ENCODE results near the gene METRNL. TPM values are rescaled to one million over a fixed set of nuclear protein-coding genes. Genes with fewer than 3 reads are reported as not detected.

Gene METRNL
- total and polyA plus RNA-seq, 5 experiments from 2014 or later: 0.42 to 4.8 (median 4.1) TPM

DNA sequence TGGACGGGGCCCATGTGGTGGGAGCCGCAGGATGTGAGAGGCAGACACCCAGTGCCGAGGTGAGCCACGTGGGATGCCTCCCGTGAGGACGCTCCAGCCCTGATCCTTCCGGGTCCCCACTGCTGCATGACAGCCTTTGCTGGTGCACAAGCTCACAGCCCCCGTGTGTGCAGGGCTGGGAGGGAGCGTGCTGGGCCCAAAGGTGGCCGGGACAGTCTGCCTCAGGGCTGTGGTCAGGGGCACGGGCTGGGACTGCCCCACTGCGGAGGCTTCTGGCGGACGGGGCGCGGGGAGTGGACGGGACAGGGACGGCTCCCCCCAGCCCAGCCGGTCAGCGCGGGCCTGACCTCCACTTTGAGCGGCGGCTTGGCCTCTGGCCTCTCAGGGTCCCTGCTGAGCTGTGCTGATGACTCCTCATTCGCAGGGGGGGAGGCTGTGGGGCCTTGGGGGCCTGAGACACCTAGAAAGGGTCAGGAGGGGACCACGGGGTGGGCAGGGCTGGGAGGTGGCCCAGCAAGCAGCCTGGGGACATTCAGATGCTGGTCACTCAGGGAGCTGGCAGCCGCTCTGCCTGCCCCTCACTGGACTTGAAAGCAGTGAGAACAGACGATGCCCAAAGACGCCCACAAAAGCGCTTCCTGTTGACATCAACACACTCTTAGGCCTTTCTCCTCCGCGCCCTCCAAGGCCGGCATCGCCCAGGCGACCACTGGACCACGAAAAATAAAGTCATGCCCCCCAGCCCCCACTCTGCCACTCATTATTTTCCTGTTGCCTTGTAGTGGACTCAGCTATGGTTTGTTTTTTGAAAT, 9.3 kb upstream of the METRNL start:
- Mint-ChIP-seq H3K4me1 (peaks cover 23 to 32% (median 30%) of the 10 kb centered on the region in 4 donors), H3K4me3 (peak overlapping the region in 7 of 10 donors; percentile 2 to 65 (median 52)), H3K9me3 (no peaks in the 10 kb centered on the region), H3K27me3 (peaks cover 0 to 2% (median 0%) of the 10 kb centered on the region in 5 donors), H3K27ac (peak overlapping the region in 3 of 10 donors; percentile 23 to 78 (median 52)), H3K36me3 (no peaks in the 10 kb centered on the region)
- no peak for ATAC-seq
- DNase-seq: no peak
- POLR2A ChIA-PET: interaction anchor here (3.4 kb wide), 1 partner anchor 19 kb away, joined by 10 read pairs; no protein-coding TSS in a partner anchor

- H3K27me3 Mint-ChIP-seq: no peaks in the 10 kb centered on the region
- no peak for DNase-seq
- no peaks in the 10 kb centered on the region for H3K9me3 Mint-ChIP-seq
- peak overlapping the region in 7 of 10 donors; percentile 7 to 65 (median 60) for H3K4me3 Mint-ChIP-seq
- H3K27ac Mint-ChIP-seq: peak overlapping the region in 5 of 10 donors; percentile 23 to 72 (median 52)
- H3K4me1 Mint-ChIP-seq: peaks cover 23 to 32% (median 30%) of the 10 kb centered on the region in 4 donors
- POLR2A ChIA-PET: interaction anchor here (2.1 to 3.4 kb wide), 2 partner anchors 18 to 20 kb away, joined by 9 to 10 read pairs; no protein-coding TSS in a partner anchor
- peak; percentile 54 to 63 for ATAC-seq
- H3K36me3 Mint-ChIP-seq: no peaks in the 10 kb centered on the region
Measured at GRCh38 chr17:83070800-83071341, 8.5 kb upstream of the METRNL start.

GRCh38 chr17:83071365-83071764, 8.0 kb upstream of the METRNL start:
- H3K27ac Mint-ChIP-seq: peak overlapping the region in 5 of 10 donors; percentile 23 to 77 (median 69)
- DNase-seq (no peak), ATAC-seq (peak; percentile 4 to 10)
- peak overlapping the region in 5 of 10 donors; percentile 52 to 82 (median 65) for H3K4me3 Mint-ChIP-seq
- no peaks in the 10 kb centered on the region for H3K27me3 Mint-ChIP-seq
- no peaks in the 10 kb centered on the region for H3K36me3 Mint-ChIP-seq
- H3K4me1 Mint-ChIP-seq: peaks cover 23 to 32% (median 30%) of the 10 kb centered on the region in 4 donors
- H3K9me3 Mint-ChIP-seq: no peaks in the 10 kb centered on the region
- POLR2A ChIA-PET: interaction anchor here (2.1 to 3.4 kb wide), 2 partner anchors 18 to 20 kb away, joined by 9 to 10 read pairs; no protein-coding TSS in a partner anchor

- POLR2A ChIA-PET: interaction anchor here (0.8 to 3.4 kb wide), 3 partner anchors 10 to 21 kb away, joined by 3 to 10 read pairs (median 9); no protein-coding TSS in a partner anchor
- Mint-ChIP-seq H3K36me3 (no peaks in the 10 kb centered on the region), H3K4me3 (peak overlapping the region; percentile 34 to 82 (median 55)), H3K27me3 (no peaks in the 10 kb centered on the region), H3K27ac (peak overlapping the region in 3 of 10 donors; percentile 35 to 88 (median 77)), H3K9me3 (no peaks in the 10 kb centered on the region), H3K4me1 (peaks cover 23 to 32% (median 31%) of the 10 kb centered on the region in 4 donors)
- peak in 3 of 10 donors; percentile 30 to 49 (median 40) for DNase-seq
- ATAC-seq: peak; percentile 82 to 87
Measured at GRCh38 chr17:83071966-83072562, 7.3 kb upstream of the METRNL start.

GRCh38 chr17:83072600-83073358, 6.6 kb upstream of the METRNL start:
- peak overlapping the region in 1 of 10 donors; percentile 77 for H3K27ac Mint-ChIP-seq

GRCh38 chr17:83073389-83074063, 5.9 kb upstream of the METRNL start:
- no peak for DNase-seq
- Mint-ChIP-seq H3K27ac (peak overlapping the region in 1 of 10 donors; percentile 49), H3K4me1 (peaks cover 23 to 37% (median 31%) of the 10 kb centered on the region in 4 donors), H3K36me3 (no peaks in the 10 kb centered on the region), H3K27me3 (peaks cover 0 to 6% (median 0%) of the 10 kb centered on the region in 5 donors), H3K9me3 (no peaks in the 10 kb centered on the region), H3K4me3 (no peak overlapping the region)
- POLR2A ChIA-PET: interaction anchor here (1.2 to 3.4 kb wide), 3 partner anchors 11 to 22 kb away, joined by 3 to 10 read pairs (median 5); no protein-coding TSS in a partner anchor
- ATAC-seq: no peak

More at GRCh38 chr17:83072600-83073358, 6.6 kb upstream of the METRNL start:
- ATAC-seq (no peak), DNase-seq (no peak)
- H3K36me3 Mint-ChIP-seq: no peaks in the 10 kb centered on the region
- peak overlapping the region in 1 of 10 donors; percentile 65 for H3K4me3 Mint-ChIP-seq
- H3K9me3 Mint-ChIP-seq: no peaks in the 10 kb centered on the region
- H3K4me1 Mint-ChIP-seq: peaks cover 24 to 34% (median 33%) of the 10 kb centered on the region in 4 donors
- POLR2A ChIA-PET: interaction anchor here (0.8 to 3.4 kb wide), 4 partner anchors 10 to 22 kb away, joined by 3 to 10 read pairs (median 7); no protein-coding TSS in a partner anchor
- H3K27me3 Mint-ChIP-seq: peaks cover 0 to under 1% (median 0%) of the 10 kb centered on the region in 5 donors

GRCh38 chr17:83074486-83075223, 4.8 kb upstream of the METRNL start:
- H3K4me3 Mint-ChIP-seq: no peak overlapping the region
- DNase-seq (no peak), ATAC-seq (no peak)
- peaks cover 19 to 29% (median 23%) of the 10 kb centered on the region in 4 donors for H3K4me1 Mint-ChIP-seq
- peaks cover 0 to 6% (median 0%) of the 10 kb centered on the region in 5 donors for H3K27me3 Mint-ChIP-seq
- H3K27ac Mint-ChIP-seq: no peak overlapping the region
- no peaks in the 10 kb centered on the region for H3K9me3 Mint-ChIP-seq
- POLR2A ChIA-PET: interaction anchor here (1.2 to 1.7 kb wide), 2 partner anchors 12 to 24 kb away, joined by 3 to 5 read pairs; no protein-coding TSS in a partner anchor
- no peaks in the 10 kb centered on the region for H3K36me3 Mint-ChIP-seq

GRCh38 chr17:83075270-83075880, 4.0 kb upstream of the METRNL start:
- ATAC-seq: no peak
- Mint-ChIP-seq H3K4me3 (peak overlapping the region in 1 of 10 donors; percentile 39), H3K27ac (no peak overlapping the region), H3K4me1 (peaks cover 19 to 25% (median 20%) of the 10 kb centered on the region in 4 donors), H3K36me3 (no peaks in the 10 kb centered on the region), H3K9me3 (no peaks in the 10 kb centered on the region), H3K27me3 (peaks cover 0 to 6% (median 0%) of the 10 kb centered on the region in 5 donors)
- DNase-seq: no peak
- POLR2A ChIA-PET: no interaction called here

- no peaks in the 10 kb centered on the region for H3K36me3 Mint-ChIP-seq
- no peak for ATAC-seq
- H3K9me3 Mint-ChIP-seq: no peaks in the 10 kb centered on the region
- peak overlapping the region in 6 of 10 donors; percentile 4 to 74 (median 36) for H3K4me3 Mint-ChIP-seq
- H3K4me1 Mint-ChIP-seq: peaks cover 5 to 14% (median 9%) of the 10 kb centered on the region in 4 donors
- POLR2A ChIA-PET: interaction anchor here (0.8 to 1.4 kb wide), 3 partner anchors 14 to 26 kb away, joined by 3 read pairs; no protein-coding TSS in a partner anchor
- no peak overlapping the region for H3K27ac Mint-ChIP-seq
- peaks cover 0 to 9% (median 0%) of the 10 kb centered on the region in 5 donors for H3K27me3 Mint-ChIP-seq
- DNase-seq: no peak
Measured at GRCh38 chr17:83076938-83077337, 2.5 kb upstream of the METRNL start.

DNA sequence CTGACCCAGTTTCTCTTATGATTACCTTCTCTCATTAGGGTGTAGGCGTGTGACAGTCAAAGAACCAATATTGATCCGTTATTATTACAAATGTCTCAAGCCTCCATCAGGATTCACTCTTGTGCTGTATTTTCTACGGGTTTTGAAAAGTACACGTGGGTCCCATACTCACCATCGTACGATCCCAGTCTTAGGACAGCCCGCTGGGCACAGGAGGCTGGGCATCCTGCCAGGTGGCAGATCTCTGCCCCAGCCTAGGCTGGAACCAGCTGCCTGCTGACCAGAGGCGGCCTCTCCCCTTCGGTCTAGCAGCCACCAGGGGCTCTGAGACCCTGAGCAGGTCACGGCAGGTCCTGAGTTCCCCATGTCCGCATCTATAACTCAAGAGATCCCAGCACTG, 2.0 kb upstream of the METRNL start:
- DNase-seq (no peak), ATAC-seq (no peak)
- H3K36me3 Mint-ChIP-seq: no peaks in the 10 kb centered on the region
- peaks cover 0 to 11% (median 0%) of the 10 kb centered on the region in 5 donors for H3K27me3 Mint-ChIP-seq
- H3K27ac Mint-ChIP-seq: no peak overlapping the region
- H3K4me3 Mint-ChIP-seq: peak overlapping the region in 7 of 10 donors; percentile 4 to 74 (median 49)
- POLR2A ChIA-PET: interaction anchor here (1.0 to 1.4 kb wide), 2 partner anchors 15 to 23 kb away, joined by 3 read pairs; no protein-coding TSS in a partner anchor
- H3K9me3 Mint-ChIP-seq: no peaks in the 10 kb centered on the region
- H3K4me1 Mint-ChIP-seq: peaks cover under 1 to 15% (median 8%) of the 10 kb centered on the region in 4 donors
